GM19099 (cell line): ENCODE measurements around the gene TNK1.

Experiments used
- POLR2A ChIP-seq: IDR thresholded peaks from 3 replicates; pipeline ENCODE4 v1.6.1; 2011; ENCODE audit warnings: low read depth; ENCODE audit not compliant: insufficient read length; ENCODE audit errors: extremely low read depth

Gene TNK1

GRCh38 chr17:7431231-7431630 is 50.3 kb downstream of the TNK1 start:
- TF ChIP-seq POLR2A, result no peak

DNA sequence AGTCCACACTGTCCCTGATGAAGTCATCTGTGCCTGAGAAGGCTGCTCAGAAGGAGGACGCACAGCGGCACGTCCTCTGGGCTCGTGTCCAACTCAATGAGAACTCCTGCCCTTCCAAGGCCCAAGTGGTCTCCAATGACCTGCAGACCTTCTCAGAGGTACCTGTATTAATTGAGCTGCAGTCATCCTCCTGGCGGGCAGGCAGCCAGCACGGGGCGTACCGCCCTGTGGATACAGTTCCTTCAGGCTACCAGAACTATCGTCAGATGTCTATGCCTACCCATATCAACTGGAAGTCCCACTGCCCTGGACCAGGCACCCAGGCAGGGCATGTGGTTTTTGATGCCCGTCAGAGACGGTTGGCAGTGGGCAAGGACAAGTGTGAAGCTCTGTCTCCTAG is 51.4 kb downstream of the TNK1 start:
- no peak for TF ChIP-seq POLR2A

DNA sequence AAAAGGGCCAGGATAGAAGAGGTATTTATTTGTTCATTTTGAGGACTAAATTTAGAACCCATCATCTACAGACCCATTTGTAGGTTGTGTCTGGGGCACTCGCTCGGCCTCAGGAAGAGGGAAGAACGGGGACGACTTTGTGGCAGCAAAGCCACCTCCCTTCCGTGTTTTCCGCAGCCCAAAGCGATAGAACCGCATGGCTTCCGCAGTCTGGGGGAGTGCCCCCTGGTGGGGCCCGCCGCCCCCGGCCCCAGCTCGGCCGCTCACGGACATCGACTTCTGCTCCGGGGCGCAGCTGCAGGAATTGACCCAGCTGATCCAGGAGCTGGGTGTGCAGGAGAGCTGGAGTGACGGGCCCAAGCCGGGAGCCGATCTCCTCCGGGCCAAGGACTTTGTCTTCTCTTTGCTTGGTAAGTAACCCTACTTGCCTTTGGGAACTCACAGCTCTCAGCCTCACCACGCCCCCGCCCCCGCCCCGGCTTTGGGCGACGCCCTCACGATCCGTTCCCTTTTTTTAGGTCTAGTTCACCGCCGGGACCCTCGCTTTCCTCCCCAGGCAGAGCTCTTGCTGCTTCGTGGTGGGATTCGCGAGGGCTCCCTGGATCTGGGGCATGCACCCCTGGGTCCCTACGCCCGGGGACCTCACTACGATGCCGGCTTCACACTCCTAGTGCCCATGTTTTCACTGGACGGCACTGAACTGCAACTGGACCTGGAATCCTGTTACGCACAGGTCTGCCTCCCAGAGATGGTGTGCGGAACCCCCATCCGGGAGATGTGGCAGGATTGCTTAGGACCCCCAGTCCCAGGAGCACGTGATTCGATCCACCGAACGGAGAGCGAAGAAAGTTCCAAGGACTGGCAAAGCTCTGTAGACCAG is 55.0 kb downstream of the TNK1 start:
- TF ChIP-seq POLR2A, result no peak

- no peak for TF ChIP-seq POLR2A
Observed at GRCh38 chr17:7436556-7437368, 55.9 kb downstream of the TNK1 start.

DNA sequence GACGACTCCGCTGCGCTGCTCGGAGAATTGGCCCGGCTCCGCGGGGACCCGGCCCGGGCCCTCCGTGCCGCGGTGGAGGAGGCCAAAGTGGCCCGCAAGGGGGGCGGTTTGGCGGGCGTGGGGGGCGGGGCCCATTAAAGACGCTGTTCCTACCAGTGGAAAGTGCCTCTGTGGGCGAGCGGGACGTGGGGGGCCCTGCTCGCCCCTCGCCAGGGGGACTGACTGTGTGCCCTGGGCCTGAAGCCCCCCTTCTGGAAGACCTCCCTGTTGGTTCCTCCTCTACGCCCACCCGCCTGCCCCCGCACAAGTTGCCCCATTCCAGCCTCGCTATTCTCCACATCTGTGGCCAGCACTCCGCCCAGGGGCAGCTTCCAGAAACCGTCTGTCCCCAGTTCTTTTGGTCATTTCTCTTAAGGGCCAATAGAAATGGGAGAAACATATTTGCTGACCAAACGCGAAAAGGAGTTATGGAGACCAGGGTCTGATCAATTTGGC is 56.5 kb downstream of the TNK1 start:
- TF ChIP-seq POLR2A, result no peak

DNA sequence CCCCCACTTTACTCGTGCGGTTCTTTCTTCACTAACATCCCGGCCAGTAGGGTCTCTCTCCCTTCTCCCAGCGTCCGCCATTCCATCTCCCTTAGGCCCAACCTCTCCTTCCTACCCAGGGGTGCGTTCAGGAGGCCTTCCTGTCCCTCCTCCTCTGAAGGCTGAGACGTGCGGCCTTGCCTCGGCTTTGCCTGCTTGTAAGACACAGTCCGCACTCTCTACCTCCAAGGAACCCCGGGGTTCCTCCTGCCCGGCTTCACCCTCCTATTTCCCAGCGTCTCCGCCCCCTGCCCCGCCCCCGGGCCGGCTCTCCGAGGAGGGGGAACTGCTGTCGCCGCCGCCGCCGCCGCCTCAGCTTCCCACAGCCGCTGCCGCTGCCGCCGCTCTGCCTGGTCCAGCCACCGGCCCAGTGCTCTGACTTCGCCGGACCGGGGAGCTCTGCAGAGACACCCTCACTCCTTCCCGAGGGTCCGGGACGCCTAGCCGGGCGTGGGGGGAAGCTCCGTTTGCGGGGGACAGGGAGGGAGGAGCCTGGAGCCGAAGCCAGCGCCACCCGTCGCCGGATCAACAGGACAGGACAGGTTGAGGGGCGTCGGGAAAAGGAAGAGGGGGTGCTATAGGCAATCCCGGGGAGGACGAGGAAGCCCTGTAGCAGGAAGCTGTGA is 57.2 kb downstream of the TNK1 start:
- TF ChIP-seq POLR2A, result no peak

DNA sequence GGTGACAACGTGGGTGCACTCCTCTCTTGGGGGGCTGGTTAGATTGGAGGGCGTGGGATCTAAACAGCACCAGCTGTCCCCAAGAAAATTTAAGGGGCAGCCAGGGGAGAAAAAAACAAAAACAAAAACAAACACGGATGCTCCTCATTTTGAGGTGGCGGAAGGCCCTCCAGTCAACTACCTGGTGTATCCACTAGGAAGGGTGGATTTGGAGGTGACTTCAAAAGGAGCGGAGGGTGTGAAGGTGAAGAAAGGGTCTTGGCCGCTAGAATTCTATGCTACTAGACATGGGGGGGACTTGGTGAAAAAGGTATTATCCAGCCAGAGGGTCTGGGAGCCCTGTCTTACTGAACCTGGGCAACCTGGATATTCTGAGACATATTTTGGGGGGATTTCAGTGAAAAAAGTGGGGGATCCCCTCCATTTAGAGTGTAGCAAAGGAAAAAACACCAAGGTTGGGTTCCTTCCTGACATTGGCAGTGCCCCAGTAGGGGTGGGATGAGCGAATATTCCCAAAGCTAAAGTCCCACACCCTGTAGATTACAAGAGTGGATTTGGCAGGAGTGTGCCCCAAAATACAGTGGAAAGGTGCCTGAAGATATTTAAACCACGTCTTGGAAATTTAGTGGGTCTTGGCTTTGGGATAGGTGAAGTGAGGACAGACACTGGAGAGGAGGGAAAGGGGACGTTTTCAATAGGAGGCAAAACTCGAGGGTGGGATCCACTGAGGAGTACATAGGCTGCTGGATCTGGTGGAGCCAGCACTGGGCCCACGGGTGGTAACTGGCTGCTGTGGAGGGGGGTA is 58.0 kb downstream of the TNK1 start:
- TF ChIP-seq POLR2A, result no peak
